ENCODE results near the gene GPRC5C. TPM values are rescaled to one million over a fixed set of nuclear protein-coding genes. Genes with fewer than 3 reads are reported as not detected.

The GPRC5C gene
- total and polyA plus RNA-seq, 2 of the 13 experiments (the other 11 are each of a cell fraction or from before 2014, with no cell fraction given), result 85.6 to 300 TPM

- TF ChIP-seq, protein P1, sequence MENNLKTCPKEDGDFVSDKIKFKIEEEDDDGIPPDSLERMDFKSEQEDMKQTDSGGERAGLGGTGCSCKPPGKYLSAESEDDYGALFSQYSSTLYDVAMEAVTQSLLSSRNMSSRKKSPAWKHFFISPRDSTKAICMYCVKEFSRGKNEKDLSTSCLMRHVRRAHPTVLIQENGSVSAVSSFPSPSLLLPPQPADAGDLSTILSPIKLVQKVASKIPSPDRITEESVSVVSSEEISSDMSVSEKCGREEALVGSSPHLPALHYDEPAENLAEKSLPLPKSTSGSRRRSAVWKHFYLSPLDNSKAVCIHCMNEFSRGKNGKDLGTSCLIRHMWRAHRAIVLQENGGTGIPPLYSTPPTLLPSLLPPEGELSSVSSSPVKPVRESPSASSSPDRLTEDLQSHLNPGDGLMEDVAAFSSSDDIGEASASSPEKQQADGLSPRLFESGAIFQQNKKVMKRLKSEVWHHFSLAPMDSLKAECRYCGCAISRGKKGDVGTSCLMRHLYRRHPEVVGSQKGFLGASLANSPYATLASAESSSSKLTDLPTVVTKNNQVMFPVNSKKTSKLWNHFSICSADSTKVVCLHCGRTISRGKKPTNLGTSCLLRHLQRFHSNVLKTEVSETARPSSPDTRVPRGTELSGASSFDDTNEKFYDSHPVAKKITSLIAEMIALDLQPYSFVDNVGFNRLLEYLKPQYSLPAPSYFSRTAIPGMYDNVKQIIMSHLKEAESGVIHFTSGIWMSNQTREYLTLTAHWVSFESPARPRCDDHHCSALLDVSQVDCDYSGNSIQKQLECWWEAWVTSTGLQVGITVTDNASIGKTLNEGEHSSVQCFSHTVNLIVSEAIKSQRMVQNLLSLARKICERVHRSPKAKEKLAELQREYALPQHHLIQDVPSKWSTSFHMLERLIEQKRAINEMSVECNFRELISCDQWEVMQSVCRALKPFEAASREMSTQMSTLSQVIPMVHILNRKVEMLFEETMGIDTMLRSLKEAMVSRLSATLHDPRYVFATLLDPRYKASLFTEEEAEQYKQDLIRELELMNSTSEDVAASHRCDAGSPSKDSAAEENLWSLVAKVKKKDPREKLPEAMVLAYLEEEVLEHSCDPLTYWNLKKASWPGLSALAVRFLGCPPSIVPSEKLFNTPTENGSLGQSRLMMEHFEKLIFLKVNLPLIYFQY (CRISPR knock-in tag; IDR thresholded peaks at IDR 0.05; ENCODE audit: borderline replicate concordance), result peak; percentile 84
- TF ChIP-seq ZNF331 (CRISPR knock-in tag; IDR thresholded peaks at IDR 0.05), result peak; percentile 96
- TF ChIP-seq ESRRA (CRISPR knock-in tag; IDR thresholded peaks at IDR 0.05; ENCODE audit: low read depth), result peak; percentile 66; the same call in 1 of the 2 replicates
- no peak for TF ChIP-seq LRRFIP1 (CRISPR knock-in tag; conservative IDR thresholded peaks at IDR 0.05)
- TF ChIP-seq CSRNP2 (CRISPR knock-in tag; conservative IDR thresholded peaks at IDR 0.05; ENCODE audit: low read depth), result 0 out of 2 replicates have a peak, but pooled peaks have one; percentile 35
- TF ChIP-seq ZNF782 (CRISPR knock-in tag; IDR thresholded peaks at IDR 0.05; ENCODE audit: borderline replicate concordance), result peak; percentile 99
- no peak; the same call in 1 of the 2 replicates for TF ChIP-seq GPN1 (CRISPR knock-in tag; IDR thresholded peaks at IDR 0.05; ENCODE audit: borderline replicate concordance)
- peak; percentile 98 for TF ChIP-seq FOXK1 (CRISPR knock-in tag; IDR thresholded peaks at IDR 0.05; ENCODE audit: borderline replicate concordance, low read depth)
- TF ChIP-seq, protein P2, sequence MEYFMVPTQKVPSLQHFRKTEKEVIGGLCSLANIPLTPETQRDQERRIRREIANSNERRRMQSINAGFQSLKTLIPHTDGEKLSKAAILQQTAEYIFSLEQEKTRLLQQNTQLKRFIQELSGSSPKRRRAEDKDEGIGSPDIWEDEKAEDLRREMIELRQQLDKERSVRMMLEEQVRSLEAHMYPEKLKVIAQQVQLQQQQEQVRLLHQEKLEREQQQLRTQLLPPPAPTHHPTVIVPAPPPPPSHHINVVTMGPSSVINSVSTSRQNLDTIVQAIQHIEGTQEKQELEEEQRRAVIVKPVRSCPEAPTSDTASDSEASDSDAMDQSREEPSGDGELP (IDR thresholded peaks at IDR 0.05; ENCODE audit: borderline replicate concordance, low read depth), result peak; percentile 70; the same call in 1 of the 2 replicates
- TF ChIP-seq SCMH1 (CRISPR knock-in tag; IDR thresholded peaks at IDR 0.05; ENCODE audit: borderline replicate concordance), result no peak
- TF ChIP-seq PHF5A (CRISPR knock-in tag; IDR thresholded peaks at IDR 0.05; ENCODE audit: low read depth, unreplicated experiment), result no peak
- TF ChIP-seq, protein P3, sequence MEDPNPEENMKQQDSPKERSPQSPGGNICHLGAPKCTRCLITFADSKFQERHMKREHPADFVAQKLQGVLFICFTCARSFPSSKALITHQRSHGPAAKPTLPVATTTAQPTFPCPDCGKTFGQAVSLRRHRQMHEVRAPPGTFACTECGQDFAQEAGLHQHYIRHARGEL (CRISPR knock-in tag; IDR thresholded peaks at IDR 0.05), result 0 out of 2 replicates have a peak, but pooled peaks have one; percentile 50
- TF ChIP-seq NPAS2 (CRISPR knock-in tag; IDR thresholded peaks at IDR 0.05; ENCODE audit: borderline replicate concordance), result no peak
- no peak for TF ChIP-seq SNRNP70 (IDR thresholded peaks at IDR 0.05; ENCODE audit: low read depth, low read length)
- no peak for TF ChIP-seq PCBP2 (optimal IDR thresholded peaks at IDR 0.05; ENCODE audit: low read depth, low read length, poor library complexity, severe bottlenecking)
- TF ChIP-seq SRF (IDR thresholded peaks at IDR 0.05; ENCODE audit: low read depth, low read length), result no peak
- TF ChIP-seq ZMYM4 (CRISPR knock-in tag; IDR thresholded peaks at IDR 0.05), result peak; percentile 67
- peak; percentile 99 for TF ChIP-seq ZNF776 (CRISPR knock-in tag; IDR thresholded peaks at IDR 0.05)
- no peak for TF ChIP-seq ZNF629 (CRISPR knock-in tag; conservative IDR thresholded peaks at IDR 0.05)
These were observed at the start of gene GPRC5C (continued) for GRCh38 chr17:74431568-74432423.

Data from HepG2 (cell line).